Endothelial cell of umbilical vein (primary cell): ENCODE measurements around the gene RTEL1. TPM values are rescaled to one million over a fixed set of nuclear protein-coding genes. Genes with fewer than 3 reads are reported as not detected.
"Not testable (repeated sequence)": the region's sequence is repeated elsewhere in the genome, so short reads cannot be mapped to it uniquely, and the experiment has no call there.

ENCODE experiments used
- BruUV-seq: library from RNA; stranded (reverse); fragments of 400-500 nt; replicated peaks from 2 replicates; lab custom pipeline; 2021; lab: Mats Ljungman, UMichigan
- CTCF ChIA-PET: fragments of 300-600, 350-600 bp; sonication (Branson Sonifier 250); formaldehyde crosslinking; loops from one replicate; lab custom pipeline; 2021; ENCODE audit warnings: antibody characterized with exemption, inconsistent platforms; lab: Charles Lee
- POLR2A ChIA-PET: fragments of 300-600, 350-600 bp; sonication (Branson Sonifier 250); formaldehyde crosslinking; loops from one replicate; lab custom pipeline; 2021; ENCODE audit warnings: antibody characterized with exemption, inconsistent platforms; lab: Charles Lee
- DNase-seq: peaks from one replicate; pipeline ENCODE4 v3.0.0-alpha.2; 2011; ENCODE audit warnings: low read depth, low spot score
- FAIRE-seq: peaks from 2 replicates; lab custom pipeline; 2011; peaks lifted over from hg19 to GRCh38; lab: Jason Lieb, UNC
- H2AFZ ChIP-seq: 2 replicates; pipeline ENCODE4 v1.6.0; 2012; ENCODE audit warnings: low read depth, low read length, control low read depth, inconsistent platforms
- H3K27ac ChIP-seq: 2 replicates; pipeline ENCODE4 v1.5.1; 2011; ENCODE audit warnings: low read depth, mild to moderate bottlenecking, control low read depth, low read length, moderate library complexity; ENCODE audit not compliant: insufficient read depth
- H3K27me3 ChIP-seq, 2 experiments: 2 replicates each; pipeline versions ENCODE4 v1.6.0 to v1.6.1; 2011; ENCODE audit warnings: low read length in 2 of 2, mixed read lengths in 1 of 2; ENCODE audit not compliant: control insufficient read depth in 2 of 2, insufficient read depth in 2 of 2
- H3K36me3 ChIP-seq, 2 experiments: 2 replicates in 1 of 2; 3 replicates in 1 of 2; pipeline ENCODE4 v1.5.1; 2011; ENCODE audit warnings: low read length in 2 of 2, mild to moderate bottlenecking in 1 of 2, moderate library complexity in 1 of 2; ENCODE audit not compliant: control insufficient read depth in 2 of 2, insufficient read depth in 2 of 2; ENCODE audit errors: extremely low read depth in 1 of 2
- H3K4me1 ChIP-seq: 3 replicates; pipeline ENCODE4 v1.5.1; 2011; ENCODE audit warnings: mild to moderate bottlenecking, low read length; ENCODE audit not compliant: control insufficient read depth, insufficient read depth; ENCODE audit errors: extremely low read depth
- H3K4me2 ChIP-seq: 2 replicates; pipeline ENCODE4 v1.6.1; 2011; ENCODE audit warnings: low read length, control low read depth, mixed read lengths; ENCODE audit not compliant: insufficient read depth
- H3K4me3 ChIP-seq, 3 experiments: fragments of 200-600 bp in 1 of 3; sonication (generic), shearing (Covaris generic) in 1 of 3; replicated peaks in 1 of 3; 2 replicates each; pipeline ENCODE4 v1.5.1; 2011 to 2016; ENCODE audit warnings: control low read depth in 3 of 3, low read length in 3 of 3, mild to moderate bottlenecking in 2 of 3, inconsistent platforms in 1 of 3, low read depth in 1 of 3, moderate library complexity in 1 of 3; ENCODE audit not compliant: insufficient read depth in 1 of 3
- H3K79me2 ChIP-seq: 2 replicates; pipeline ENCODE4 v1.6.0; 2012; ENCODE audit warnings: low read length, inconsistent platforms; ENCODE audit not compliant: control insufficient read depth, insufficient read depth
- H3K9ac ChIP-seq: replicated peaks from 2 replicates; pipeline ENCODE3; 2011; ENCODE audit warnings: low read length, control low read depth; ENCODE audit not compliant: insufficient read depth; ENCODE audit errors: extremely low read depth
- H3K9me1 ChIP-seq: replicated peaks from 3 replicates; pipeline ENCODE4 v1.6.0; 2011; ENCODE audit warnings: mild to moderate bottlenecking, low read length; ENCODE audit not compliant: control insufficient read depth, insufficient read depth; ENCODE audit errors: extremely low read depth
- H3K9me3 ChIP-seq: replicated peaks from 2 replicates; pipeline ENCODE4 v1.5.1; 2012; ENCODE audit warnings: low read length, inconsistent platforms; ENCODE audit not compliant: control insufficient read depth, insufficient read depth
- H4K20me1 ChIP-seq: replicated peaks from 2 replicates; pipeline ENCODE3; 2011; ENCODE audit warnings: mild to moderate bottlenecking, low read length; ENCODE audit not compliant: control insufficient read depth, insufficient read depth; ENCODE audit errors: extremely low read depth
- EZH2 ChIP-seq: IDR thresholded peaks from 2 replicates; pipeline ENCODE4 v1.6.1; 2012; ENCODE audit warnings: borderline replicate concordance, low read depth, mild to moderate bottlenecking, moderate library complexity, low read length, inconsistent platforms; ENCODE audit not compliant: severe bottlenecking
- FOS ChIP-seq: IDR thresholded peaks from 2 replicates; pipeline ENCODE4 v1.6.1; 2011; ENCODE audit warnings: mild to moderate bottlenecking, low read length, moderate library complexity, borderline replicate concordance; ENCODE audit not compliant: insufficient read depth
- GATA2 ChIP-seq: IDR thresholded peaks from 2 replicates; pipeline ENCODE4 v1.7.0; 2011; ENCODE audit warnings: low read depth, mild to moderate bottlenecking, moderate library complexity, mixed read lengths, low read length; ENCODE audit not compliant: insufficient read length, insufficient read depth
- JUN ChIP-seq: IDR thresholded peaks from 2 replicates; pipeline ENCODE4 v1.6.1; 2011; ENCODE audit warnings: borderline replicate concordance, low read depth; ENCODE audit not compliant: insufficient read length, insufficient read depth
- MYC ChIP-seq: IDR thresholded peaks from one replicate; pipeline ENCODE4 v1.6.1; 2011; ENCODE audit warnings: mild to moderate bottlenecking, low read depth, low read length
- POLR2A ChIP-seq: IDR thresholded peaks from 2 replicates; pipeline ENCODE4 v1.6.1; 2012; ENCODE audit warnings: low read depth, mild to moderate bottlenecking, control low read depth, low read length
- POLR2AphosphoS5 ChIP-seq: IDR thresholded peaks from 2 replicates; pipeline ENCODE4 v1.6.1; 2012; ENCODE audit warnings: low read depth, mild to moderate bottlenecking, control low read depth, low read length, moderate library complexity; ENCODE audit not compliant: insufficient read depth
- dilution Hi-C: fragments of 300-500 bp; cut with MboI; formaldehyde crosslinking; loops from one replicate; pipeline ENCODE4 v1.15.0; 2019; ENCODE audit warnings: low sequenced_read_pairs; ENCODE audit not compliant: extremely low pct_ligation_motif_present
- intact Hi-C: fragments of 100-400 bp; cut with micrococcal nuclease; formaldehyde crosslinking; loops from one replicate; pipeline ENCODE4 v1.10.0; 2022
- polyA plus RNA-seq, 4 experiments: library from polyadenylated mRNA; depleted of rRNA in 3 of 4; stranded (reverse) in 3 of 4; unstranded in 1 of 4; fragments of >200 nt; gene quantifications; 2 replicates each; pipeline versions ENCODE4 v1.2.1 to v1.2.3, GENCODE V29; 2011 to 2012; ENCODE audit warnings: missing spikeins in 1 of 4
- total RNA-seq: library from RNA; stranded (reverse); gene quantifications from 2 replicates; pipeline ENCODE4 v1.2.3, GENCODE V29; 2021
- TF ChIP-seq, protein P1 (sequence below): IDR thresholded peaks from 2 replicates; pipeline ENCODE4 v1.6.1; 2011; ENCODE audit not compliant: insufficient read depth, insufficient read length
- TF ChIP-seq, protein P2 (sequence below), 2 donors: IDR thresholded peaks; 1 replicate in 1 of 2; 2 replicates in 1 of 2; pipeline ENCODE4 v1.5.1; 2011; ENCODE audit warnings: low read length in 2 of 2, mild to moderate bottlenecking in 2 of 2, moderate library complexity in 2 of 2, control low read depth in 1 of 2, inconsistent platforms in 1 of 2, low read depth in 1 of 2; ENCODE audit not compliant: insufficient read depth in 1 of 2; ENCODE audit errors: extremely low read depth in 1 of 2

Gene RTEL1
- total and polyA plus RNA-seq, 2 donors (not counting 3 experiments of a cell fraction or from before 2014, with no cell fraction given) = 17.0 to 44.9 TPM

DNA sequence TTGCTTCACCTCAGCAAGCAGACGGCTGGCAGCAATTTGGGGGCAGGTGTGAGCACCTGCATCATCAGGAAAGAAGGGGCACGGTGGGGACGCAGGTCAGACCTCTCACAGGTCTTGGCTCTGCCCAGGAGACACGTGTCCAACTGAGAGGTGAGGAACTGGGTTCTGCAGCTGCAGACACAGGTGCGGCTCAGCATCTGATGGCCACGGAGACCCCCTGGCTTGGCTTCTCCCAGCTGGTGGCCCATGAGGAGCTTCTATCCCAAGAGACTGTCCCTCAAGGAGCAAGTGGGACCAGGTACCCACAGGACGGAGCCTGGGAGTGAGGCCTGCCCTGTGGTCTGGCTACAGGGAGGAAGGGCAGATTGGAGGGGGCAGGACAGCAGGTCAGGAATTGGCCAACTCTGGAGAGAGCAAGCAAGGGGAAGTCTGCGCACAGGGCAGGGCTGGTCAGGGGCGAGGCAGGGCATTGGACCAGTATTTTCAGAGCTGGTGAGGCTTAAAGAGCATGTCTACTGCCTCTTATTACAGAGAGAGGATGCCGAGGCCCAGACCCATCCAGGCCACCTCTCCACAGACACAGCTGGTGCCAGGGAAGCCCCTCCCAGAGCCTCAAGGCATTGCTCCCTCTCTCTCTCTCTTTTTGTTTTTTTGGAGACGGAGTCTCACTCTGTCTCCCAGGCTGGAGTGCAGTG lies 9.1 kb upstream of the RTEL1 start:
- Histone ChIP-seq H3K36me3 (no peaks in the 10 kb centered on the region), H3K4me3 (no peak overlapping the region), H4K20me1 (no peaks in the 10 kb centered on the region), H3K79me2 (no peaks in the 10 kb centered on the region), H3K9me1 (no peaks in the 10 kb centered on the region), H3K4me1 (peaks cover 6% of the 10 kb centered on the region), H3K27me3 (peaks cover 1 to 11% of the 10 kb centered on the region in 2 experiments), H3K27ac (no peak overlapping the region), H3K9ac (no peak overlapping the region), H3K9me3 (no peaks in the 10 kb centered on the region), H3K4me2 (no peak overlapping the region), H2AFZ (no peak overlapping the region)
- dilution Hi-C loops (no loop called here), intact Hi-C loops (no loop called here)
- TF ChIP-seq EZH2 (no peak), POLR2AphosphoS5 (no peak), POLR2A (no peak), GATA2 (no peak), JUN (no peak), FOS (no peak), MYC (no peak)
- TF ChIP-seq, protein P1, sequence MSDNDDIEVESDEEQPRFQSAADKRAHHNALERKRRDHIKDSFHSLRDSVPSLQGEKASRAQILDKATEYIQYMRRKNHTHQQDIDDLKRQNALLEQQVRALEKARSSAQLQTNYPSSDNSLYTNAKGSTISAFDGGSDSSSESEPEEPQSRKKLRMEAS = no peak
- TF ChIP-seq, protein P2, sequence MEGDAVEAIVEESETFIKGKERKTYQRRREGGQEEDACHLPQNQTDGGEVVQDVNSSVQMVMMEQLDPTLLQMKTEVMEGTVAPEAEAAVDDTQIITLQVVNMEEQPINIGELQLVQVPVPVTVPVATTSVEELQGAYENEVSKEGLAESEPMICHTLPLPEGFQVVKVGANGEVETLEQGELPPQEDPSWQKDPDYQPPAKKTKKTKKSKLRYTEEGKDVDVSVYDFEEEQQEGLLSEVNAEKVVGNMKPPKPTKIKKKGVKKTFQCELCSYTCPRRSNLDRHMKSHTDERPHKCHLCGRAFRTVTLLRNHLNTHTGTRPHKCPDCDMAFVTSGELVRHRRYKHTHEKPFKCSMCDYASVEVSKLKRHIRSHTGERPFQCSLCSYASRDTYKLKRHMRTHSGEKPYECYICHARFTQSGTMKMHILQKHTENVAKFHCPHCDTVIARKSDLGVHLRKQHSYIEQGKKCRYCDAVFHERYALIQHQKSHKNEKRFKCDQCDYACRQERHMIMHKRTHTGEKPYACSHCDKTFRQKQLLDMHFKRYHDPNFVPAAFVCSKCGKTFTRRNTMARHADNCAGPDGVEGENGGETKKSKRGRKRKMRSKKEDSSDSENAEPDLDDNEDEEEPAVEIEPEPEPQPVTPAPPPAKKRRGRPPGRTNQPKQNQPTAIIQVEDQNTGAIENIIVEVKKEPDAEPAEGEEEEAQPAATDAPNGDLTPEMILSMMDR (IDR thresholded peaks at IDR 0.05; ENCODE audit: extremely low read depth in 1 of 2, insufficient read depth in 1 of 2, low read depth in 1 of 2, low read length in 2 of 2) = no peak
- DNase-seq (no peak), FAIRE-seq (no peak)
- ChIA-PET POLR2A (no interaction called here), CTCF (no interaction called here)
- no TSS peak for BruUV-seq

GRCh38 chr20:63650486-63650885 lies 7.6 kb upstream of the RTEL1 start:
- H3K4me2 ChIP-seq, H3K79me2 ChIP-seq, POLR2A ChIA-PET, DNase-seq, dilution Hi-C loops, CTCF ChIA-PET, H3K9me1 ChIP-seq, H3K9ac ChIP-seq, H3K4me3 ChIP-seq, H3K36me3 ChIP-seq, FAIRE-seq, H3K9me3 ChIP-seq, H3K4me1 ChIP-seq, H4K20me1 ChIP-seq, H3K27ac ChIP-seq, BruUV-seq, H2AFZ ChIP-seq, intact Hi-C loops: not testable (repeated sequence)
- peaks cover 1 to 11% of the 10 kb centered on the region in 2 experiments for H3K27me3 ChIP-seq
